Measurements from ENCODE around the gene CNRIP1. TPM values are rescaled to one million over a fixed set of nuclear protein-coding genes. Genes with fewer than 3 reads are reported as not detected.

The CNRIP1 gene, protein sequence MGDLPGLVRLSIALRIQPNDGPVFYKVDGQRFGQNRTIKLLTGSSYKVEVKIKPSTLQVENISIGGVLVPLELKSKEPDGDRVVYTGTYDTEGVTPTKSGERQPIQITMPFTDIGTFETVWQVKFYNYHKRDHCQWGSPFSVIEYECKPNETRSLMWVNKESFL
- 24.4 TPM for polyA plus RNA-seq (2013, experiment 1 of 2)
- 24.5 TPM for polyA plus RNA-seq (2013, experiment 2 of 2)

DNA sequence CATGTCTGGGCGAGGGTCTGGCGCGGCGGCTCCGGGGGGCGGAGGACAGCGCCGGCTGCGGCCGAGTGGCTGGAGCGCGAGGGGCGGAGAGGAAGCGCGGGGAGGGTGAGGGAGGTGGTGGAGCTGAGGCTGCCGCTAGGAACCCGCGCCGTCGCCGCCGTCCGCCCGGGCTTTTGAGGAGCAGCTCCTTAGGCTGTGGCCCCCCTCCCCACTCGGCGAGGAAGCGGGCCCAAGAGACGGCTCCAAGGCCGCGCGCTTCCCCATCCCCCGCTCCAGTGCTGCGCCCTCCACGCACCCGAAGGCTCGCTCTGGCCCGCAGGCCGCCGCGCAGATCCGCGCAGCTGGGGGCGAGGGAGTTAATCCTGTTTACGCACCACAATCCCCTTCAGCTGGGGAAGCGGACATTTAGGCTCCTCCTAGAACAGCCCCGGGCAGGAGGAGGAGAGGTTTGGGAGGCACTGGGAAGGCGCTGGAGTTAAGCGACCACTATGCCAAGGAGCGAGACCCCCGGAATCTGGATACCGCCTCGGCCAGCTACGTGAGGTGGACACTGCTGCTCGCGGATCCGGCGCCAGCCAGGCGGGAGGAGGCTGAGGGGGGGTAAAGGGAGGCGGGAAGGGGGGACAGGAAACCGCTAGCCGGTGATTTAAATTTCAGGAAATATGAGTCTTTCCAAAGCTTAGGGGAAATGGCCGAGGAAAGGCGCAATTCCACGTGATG, at the start of gene CNRIP1:
Gene CNRIP1 (minus strand): TSS at position 552 of the 720 bp plus-strand sequence. CDS start 549 bp downstream, at position 3.
- Histone ChIP-seq H2BK5ac (ENCODE audit: low read depth, low read length, poor library complexity, severe bottlenecking) (no peak within 1 kb of the TSS), H3K27ac (ENCODE audit: low read length, poor library complexity, severe bottlenecking) (peak within 1 kb of the TSS; percentile 50), H2AK5ac (ENCODE audit: low read length, severe bottlenecking) (no peak within 1 kb of the TSS), H3K18ac (ENCODE audit: low read depth in 1 of 2, low read length in 2 of 2) (peak within 1 kb of the TSS; percentile 90 to 95), H2AFZ (ENCODE audit: low read depth, low read length) (peak within 1 kb of the TSS; percentile 94), H3K27me3 (ENCODE audit: control insufficient read depth in 1 of 2, insufficient read depth in 1 of 2, low read length in 2 of 2) (peaks cover 0 to 4% of the 10 kb centered on the region in 2 experiments), H2BK15ac (ENCODE audit: low read depth, poor library complexity, severe bottlenecking) (peak within 1 kb of the TSS; percentile 86), H3K9me3 (ENCODE audit: control insufficient read depth, low read length) (no peaks in the 10 kb centered on the region), H3K23ac (ENCODE audit: low read length in 2 of 2) (peak within 1 kb of the TSS; percentile 81 to 96), H4K8ac (ENCODE audit: low read length) (peak within 1 kb of the TSS; percentile 90), H3K79me1 (replicated peaks; ENCODE audit: low read length, poor library complexity, severe bottlenecking) (peaks cover 14% of the 10 kb centered on the region), H3K14ac (ENCODE audit: low read length in 2 of 2) (peak within 1 kb of the TSS in 1 of 2 experiments; percentile 82), H3K9ac (ENCODE audit: low read length) (peak within 1 kb of the TSS; percentile 95), H3K4me3 (ENCODE audit: insufficient read depth in 1 of 2, low read depth in 1 of 2, low read length in 2 of 2) (peak within 1 kb of the TSS; percentile 83 to 94), H3K4me1 (ENCODE audit: control insufficient read depth, insufficient read depth, low read depth, low read length) (peaks cover 13% of the 10 kb centered on the region), H3K4me2 (ENCODE audit: low read length, poor library complexity, severe bottlenecking) (peak within 1 kb of the TSS; percentile 89), H2BK12ac (ENCODE audit: low read length in 2 of 2) (peak within 1 kb of the TSS; percentile 46 to 76), H4K91ac (ENCODE audit: low read length) (peak within 1 kb of the TSS; percentile 85), H3K4ac (ENCODE audit: low read depth in 1 of 2, low read length in 2 of 2) (peak within 1 kb of the TSS; percentile 28 to 93), H2BK120ac (ENCODE audit: low read depth, low read length) (peak within 1 kb of the TSS; percentile 89), H3K36me3 (ENCODE audit: control insufficient read depth in 1 of 2, insufficient read depth in 2 of 2, low read depth in 1 of 2, low read length in 2 of 2) (peaks cover 0 to 24% of the 10 kb centered on the region in 2 experiments)
- 1% methylated on average over 33 of the region's 64 CpGs for WGBS
- DNase-seq, result peak; percentile 82

GRCh38 chr2:68369337-68369734, 49.6 kb upstream of the CNRIP1 start:
- no peaks in the 10 kb centered on the region for H3K36me3 ChIP-seq (ENCODE audit: control insufficient read depth in 1 of 2, insufficient read depth in 2 of 2, low read depth in 1 of 2, low read length in 2 of 2)
- no peak overlapping the region for H3K4ac ChIP-seq (ENCODE audit: low read depth in 1 of 2, low read length in 2 of 2)
- no peaks in the 10 kb centered on the region for H3K9me3 ChIP-seq (ENCODE audit: control insufficient read depth, low read length)
- H3K18ac ChIP-seq (ENCODE audit: low read depth in 1 of 2, low read length in 2 of 2), result no peak overlapping the region
- H2BK5ac ChIP-seq (ENCODE audit: low read depth, low read length, poor library complexity, severe bottlenecking), result no peak overlapping the region
- no peak overlapping the region for H4K8ac ChIP-seq (ENCODE audit: low read length)
- no peak overlapping the region for H3K9ac ChIP-seq (ENCODE audit: low read length)
- no peak overlapping the region for H2AK5ac ChIP-seq (ENCODE audit: low read length, severe bottlenecking)
- no peak overlapping the region for H2BK12ac ChIP-seq (ENCODE audit: low read length in 2 of 2)
- H3K4me3 ChIP-seq (ENCODE audit: insufficient read depth in 1 of 2, low read depth in 1 of 2, low read length in 2 of 2), result no peak overlapping the region
- no peak overlapping the region for H3K4me2 ChIP-seq (ENCODE audit: low read length, poor library complexity, severe bottlenecking)
- H3K27me3 ChIP-seq (ENCODE audit: control insufficient read depth in 1 of 2, insufficient read depth in 1 of 2, low read length in 2 of 2), result no peaks in the 10 kb centered on the region
- H2BK15ac ChIP-seq (ENCODE audit: low read depth, poor library complexity, severe bottlenecking), result no peak overlapping the region
- H3K14ac ChIP-seq (ENCODE audit: low read length in 2 of 2), result no peak overlapping the region
- peak overlapping the region; percentile 28 for H4K91ac ChIP-seq (ENCODE audit: low read length)
- 87% methylated on average over 5 of the region's 10 CpGs for WGBS
- no peaks in the 10 kb centered on the region for H3K79me1 ChIP-seq (replicated peaks; ENCODE audit: low read length, poor library complexity, severe bottlenecking)
- H3K27ac ChIP-seq (ENCODE audit: low read length, poor library complexity, severe bottlenecking), result no peak overlapping the region
- H2BK120ac ChIP-seq (ENCODE audit: low read depth, low read length), result no peak overlapping the region
- H3K23ac ChIP-seq (ENCODE audit: low read length in 2 of 2), result no peak overlapping the region
- no peak overlapping the region for H2AFZ ChIP-seq (ENCODE audit: low read depth, low read length)
- H3K4me1 ChIP-seq (ENCODE audit: control insufficient read depth, insufficient read depth, low read depth, low read length), result peaks cover 4% of the 10 kb centered on the region
- DNase-seq, result no peak

GRCh38 chr2:68368654-68369336, 49.0 kb upstream of the CNRIP1 start:
- Histone ChIP-seq H4K8ac (ENCODE audit: low read length) (no peak overlapping the region), H2AK5ac (ENCODE audit: low read length, severe bottlenecking) (no peak overlapping the region), H3K36me3 (ENCODE audit: control insufficient read depth in 1 of 2, insufficient read depth in 2 of 2, low read depth in 1 of 2, low read length in 2 of 2) (no peaks in the 10 kb centered on the region), H3K18ac (ENCODE audit: low read depth in 1 of 2, low read length in 2 of 2) (no peak overlapping the region), H3K27me3 (ENCODE audit: control insufficient read depth in 1 of 2, insufficient read depth in 1 of 2, low read length in 2 of 2) (no peaks in the 10 kb centered on the region), H2BK120ac (ENCODE audit: low read depth, low read length) (no peak overlapping the region), H3K4me3 (ENCODE audit: insufficient read depth in 1 of 2, low read depth in 1 of 2, low read length in 2 of 2) (no peak overlapping the region), H2BK5ac (ENCODE audit: low read depth, low read length, poor library complexity, severe bottlenecking) (no peak overlapping the region), H3K4me2 (ENCODE audit: low read length, poor library complexity, severe bottlenecking) (no peak overlapping the region), H3K9ac (ENCODE audit: low read length) (peak overlapping the region; percentile 66), H3K23ac (ENCODE audit: low read length in 2 of 2) (no peak overlapping the region), H3K4ac (ENCODE audit: low read depth in 1 of 2, low read length in 2 of 2) (no peak overlapping the region), H2BK12ac (ENCODE audit: low read length in 2 of 2) (no peak overlapping the region), H3K14ac (ENCODE audit: low read length in 2 of 2) (no peak overlapping the region), H2BK15ac (ENCODE audit: low read depth, poor library complexity, severe bottlenecking) (no peak overlapping the region), H4K91ac (ENCODE audit: low read length) (peak overlapping the region; percentile 28), H2AFZ (ENCODE audit: low read depth, low read length) (no peak overlapping the region), H3K4me1 (ENCODE audit: control insufficient read depth, insufficient read depth, low read depth, low read length) (peaks cover 4% of the 10 kb centered on the region), H3K79me1 (replicated peaks; ENCODE audit: low read length, poor library complexity, severe bottlenecking) (no peaks in the 10 kb centered on the region), H3K27ac (ENCODE audit: low read length, poor library complexity, severe bottlenecking) (no peak overlapping the region), H3K9me3 (ENCODE audit: control insufficient read depth, low read length) (no peaks in the 10 kb centered on the region)
- DNase-seq, result peak; percentile 75
- 68% methylated on average over 5 of the region's 6 CpGs for WGBS
